ENCODE results near the gene MAST1. TPM values are rescaled to one million over a fixed set of nuclear protein-coding genes. Genes with fewer than 3 reads are reported as not detected.

The MAST1 gene
- polyA plus RNA-seq (2013, experiment 1 of 2) = 11.9 TPM
- polyA plus RNA-seq (2013, experiment 2 of 2) = 10.5 TPM

DNA sequence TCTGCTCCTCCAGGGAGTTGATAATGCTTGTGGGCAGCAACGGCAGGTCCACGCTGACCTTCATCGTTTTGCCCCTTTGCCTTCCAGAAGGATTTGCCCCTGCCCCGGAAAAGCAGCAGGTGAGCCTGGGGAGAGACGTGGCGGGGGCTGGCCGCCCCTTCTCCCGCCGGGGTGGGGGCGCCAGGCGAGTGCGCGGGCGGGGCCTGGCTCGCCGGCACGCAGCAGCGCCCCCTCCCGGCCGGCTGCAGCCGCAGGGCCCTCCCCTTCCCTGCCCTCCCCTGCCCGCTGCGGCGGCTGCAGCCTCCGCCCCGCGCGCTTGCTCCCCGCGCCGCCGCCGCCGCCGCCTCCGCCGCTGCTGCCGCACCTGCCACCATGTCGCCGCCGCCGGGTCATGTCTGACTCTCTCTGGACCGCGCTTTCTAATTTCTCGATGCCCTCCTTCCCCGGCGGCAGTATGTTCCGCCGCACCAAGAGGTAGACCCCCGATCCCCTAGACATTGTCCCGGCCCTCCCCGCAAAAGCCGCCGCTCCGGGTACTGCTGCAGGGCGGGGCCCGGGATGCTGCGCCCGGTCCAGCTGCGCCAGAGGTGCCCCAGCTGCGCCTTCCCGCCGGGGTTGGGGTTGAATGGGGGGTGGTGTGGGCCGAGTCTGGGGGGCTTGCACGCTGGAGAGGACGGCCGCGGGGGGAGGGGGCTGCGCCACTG lies at the start of gene MAST1:
Gene MAST1, plus strand, starts transcription at position 334 of the 704 bp plus-strand sequence. Its CDS starts 58 bp downstream, at position 392.
- no peaks in the 10 kb centered on the region for H3K9me3 ChIP-seq (ENCODE audit: control insufficient read depth, low read length)
- WGBS, 2 experiments (ENCODE audit: insufficient coverage in 2 of 2) = 0 to 1% methylated on average over 38 to 39 of the region's 69 CpGs
- no peaks in the 10 kb centered on the region for H3K36me3 ChIP-seq (ENCODE audit: control insufficient read depth, insufficient read depth, low read length)
- H3K4me3 ChIP-seq (ENCODE audit: extremely low read depth, insufficient read depth, low read length, poor library complexity, severe bottlenecking) = peak within 1 kb of the TSS; percentile 57
- H3K27ac ChIP-seq (ENCODE audit: low read depth, low read length, severe bottlenecking) = peak within 1 kb of the TSS; percentile 10
- H3K4me1 ChIP-seq (ENCODE audit: control insufficient read depth, insufficient read depth, low read length, poor library complexity, severe bottlenecking) = no peaks in the 10 kb centered on the region

DNA sequence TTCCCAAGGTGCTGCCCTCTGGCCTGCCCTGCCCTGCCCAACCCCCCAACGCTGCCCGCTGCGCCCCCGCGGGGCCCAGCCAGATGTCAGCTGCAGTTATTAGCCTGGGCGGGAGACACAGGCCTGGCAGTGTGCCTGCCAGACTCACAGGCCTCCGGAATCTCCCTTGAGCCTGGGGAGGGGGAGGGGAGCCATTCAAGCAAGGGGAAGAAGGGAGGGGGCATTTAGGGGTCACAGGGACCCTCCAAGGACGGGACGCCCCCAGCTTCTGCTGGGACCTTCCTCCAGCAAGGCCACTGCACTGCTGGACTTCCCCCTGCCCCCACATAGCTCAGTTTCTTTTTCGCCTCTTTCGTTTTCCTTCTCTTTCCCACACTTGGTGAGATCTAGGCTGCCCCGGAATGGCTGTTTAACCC lies 49.6 kb upstream of the MAST1 start:
- no peaks in the 10 kb centered on the region for H3K9me3 ChIP-seq (ENCODE audit: control insufficient read depth, low read length)
- peaks cover 46% of the 10 kb centered on the region for H3K4me1 ChIP-seq (ENCODE audit: control insufficient read depth, insufficient read depth, low read length, poor library complexity, severe bottlenecking)
- peak overlapping the region; percentile 78 for H3K4me3 ChIP-seq (ENCODE audit: extremely low read depth, insufficient read depth, low read length, poor library complexity, severe bottlenecking)
- H3K36me3 ChIP-seq (ENCODE audit: control insufficient read depth, insufficient read depth, low read length) = no peaks in the 10 kb centered on the region
- peak overlapping the region; percentile 84 for H3K27ac ChIP-seq (ENCODE audit: low read depth, low read length, severe bottlenecking)
- WGBS, 2 experiments (ENCODE audit: insufficient coverage in 2 of 2) = 10 to 17% methylated on average over 4 to 10 of the region's 12 CpGs

DNA sequence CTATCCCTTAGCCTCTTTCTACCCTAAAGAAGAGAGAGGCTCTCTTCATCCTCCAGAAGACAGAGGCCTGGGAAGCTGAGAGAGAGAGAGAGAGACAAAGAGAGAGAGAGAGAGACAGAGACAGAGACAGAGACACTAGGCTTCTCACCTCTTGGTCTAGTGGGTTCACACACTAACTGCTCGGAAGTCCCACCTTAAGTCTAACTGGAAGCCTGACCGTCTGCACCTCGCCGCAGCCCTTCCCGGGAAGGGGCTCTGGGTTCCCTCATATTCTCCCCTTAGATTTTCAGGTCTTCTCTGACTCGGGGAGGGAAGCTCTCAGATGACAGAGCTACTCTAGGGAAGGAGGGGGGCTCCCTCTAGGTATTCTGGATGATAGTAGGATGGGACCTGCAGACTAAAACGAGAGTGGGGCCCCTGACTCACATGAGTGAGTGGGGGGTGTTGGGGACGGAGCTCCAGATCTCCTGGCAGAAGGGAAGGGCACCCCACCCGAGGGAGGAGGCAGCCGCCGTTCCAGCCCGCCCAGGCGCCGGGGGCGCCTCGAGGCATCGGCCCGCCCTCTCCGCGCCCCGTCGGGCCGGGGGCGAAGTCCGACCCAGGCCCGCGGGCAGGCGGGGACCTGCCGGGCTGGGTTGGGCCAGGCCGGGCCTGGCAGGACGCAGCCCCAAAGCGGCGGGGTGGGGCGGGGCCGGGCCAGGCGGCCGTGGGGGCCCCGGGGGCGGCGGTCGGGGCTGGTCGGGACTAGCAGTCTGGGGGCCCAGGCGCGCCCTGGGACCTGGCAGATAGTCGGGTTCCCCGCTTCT lies 49.0 kb upstream of the MAST1 start:
- no peaks in the 10 kb centered on the region for H3K9me3 ChIP-seq (ENCODE audit: control insufficient read depth, low read length)
- H3K4me3 ChIP-seq (ENCODE audit: extremely low read depth, insufficient read depth, low read length, poor library complexity, severe bottlenecking) = peak overlapping the region; percentile 78
- H3K4me1 ChIP-seq (ENCODE audit: control insufficient read depth, insufficient read depth, low read length, poor library complexity, severe bottlenecking) = peaks cover 40% of the 10 kb centered on the region
- 4 to 8% methylated on average over 21 to 29 of the region's 46 CpGs for WGBS, 2 experiments (ENCODE audit: insufficient coverage in 2 of 2)
- H3K27ac ChIP-seq (ENCODE audit: low read depth, low read length, severe bottlenecking) = peak overlapping the region; percentile 84
- no peaks in the 10 kb centered on the region for H3K36me3 ChIP-seq (ENCODE audit: control insufficient read depth, insufficient read depth, low read length)

DNA sequence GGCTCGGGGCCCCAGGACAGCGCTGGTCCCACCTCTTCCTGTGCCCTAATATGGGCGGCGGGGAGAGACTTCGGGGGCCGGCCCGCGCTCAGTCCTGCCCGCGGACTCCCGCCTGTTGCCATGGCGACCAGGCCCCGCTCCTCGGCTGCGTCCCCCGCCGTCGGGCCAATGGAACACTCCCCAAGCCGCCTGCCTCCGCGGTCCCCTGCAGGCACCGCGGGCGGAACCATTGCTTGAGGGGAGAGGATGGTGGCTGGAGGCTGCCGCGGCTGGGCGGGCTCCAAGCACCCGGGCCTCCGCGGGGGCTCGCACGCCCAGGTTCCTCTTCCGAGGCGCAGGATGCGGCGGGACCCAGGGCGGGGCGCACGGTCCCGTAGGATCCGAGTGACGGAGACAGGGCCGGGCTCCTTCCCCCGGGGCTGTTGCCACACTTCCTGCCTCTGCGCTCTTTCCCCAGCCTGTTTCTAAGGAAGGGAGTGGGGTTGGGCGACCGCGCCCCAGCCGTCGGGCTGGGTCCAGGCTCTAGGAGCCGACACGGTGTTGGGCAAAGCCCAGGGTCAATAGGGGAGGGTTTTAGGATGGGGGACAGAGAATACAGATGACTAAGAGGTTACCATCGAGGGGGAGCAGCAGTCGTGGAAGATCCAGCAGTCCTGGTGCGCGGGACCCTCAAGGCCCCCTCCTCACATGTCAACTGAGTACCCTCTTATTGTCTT lies 48.3 kb upstream of the MAST1 start:
- 1% methylated on average over 46 to 49 of the region's 56 CpGs for WGBS, 2 experiments (ENCODE audit: insufficient coverage in 2 of 2)
- H3K9me3 ChIP-seq (ENCODE audit: control insufficient read depth, low read length) = no peaks in the 10 kb centered on the region
- H3K36me3 ChIP-seq (ENCODE audit: control insufficient read depth, insufficient read depth, low read length) = no peaks in the 10 kb centered on the region
- peak overlapping the region; percentile 78 for H3K4me3 ChIP-seq (ENCODE audit: extremely low read depth, insufficient read depth, low read length, poor library complexity, severe bottlenecking)
- peak overlapping the region; percentile 84 for H3K27ac ChIP-seq (ENCODE audit: low read depth, low read length, severe bottlenecking)
- H3K4me1 ChIP-seq (ENCODE audit: control insufficient read depth, insufficient read depth, low read length, poor library complexity, severe bottlenecking) = peaks cover 35% of the 10 kb centered on the region

DNA sequence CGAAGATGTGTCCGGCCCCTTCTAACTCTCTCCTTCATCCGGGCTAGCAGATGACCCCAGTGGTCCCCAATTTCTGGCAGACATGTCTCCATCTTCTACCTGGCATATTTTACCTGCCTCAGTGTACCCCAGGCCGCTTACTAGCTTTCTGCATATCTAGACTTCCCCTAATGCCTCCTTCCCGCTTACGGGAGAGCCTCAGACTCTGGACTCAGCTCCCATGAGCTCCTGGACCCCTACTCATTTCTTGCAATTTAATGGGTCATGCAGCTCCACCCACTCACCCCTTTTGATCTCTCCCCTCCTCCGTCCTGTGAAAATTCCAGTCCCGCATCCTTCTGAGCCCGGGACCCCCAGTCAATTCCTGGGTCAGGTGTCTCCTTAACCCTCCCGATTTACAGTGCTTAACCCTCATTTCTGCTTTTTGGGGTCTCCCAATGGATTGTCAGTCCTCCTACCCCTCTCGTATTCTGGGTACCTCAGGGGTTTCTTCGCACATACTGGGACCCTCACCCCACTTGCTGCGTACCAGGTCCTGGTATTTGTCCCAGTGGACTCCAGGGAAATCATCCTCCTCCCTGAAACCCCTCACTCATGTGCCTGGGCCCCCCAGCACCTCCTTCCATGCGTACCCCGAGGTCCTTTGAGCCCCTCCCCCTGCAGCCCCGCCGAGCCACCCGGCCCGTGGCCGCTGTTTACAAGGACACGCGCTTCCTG lies 47.5 kb upstream of the MAST1 start:
- no peaks in the 10 kb centered on the region for H3K36me3 ChIP-seq (ENCODE audit: control insufficient read depth, insufficient read depth, low read length)
- peaks cover 30% of the 10 kb centered on the region for H3K4me1 ChIP-seq (ENCODE audit: control insufficient read depth, insufficient read depth, low read length, poor library complexity, severe bottlenecking)
- 6 to 9% methylated on average over 16 to 20 of the region's 22 CpGs for WGBS, 2 experiments (ENCODE audit: insufficient coverage in 2 of 2)
- H3K4me3 ChIP-seq (ENCODE audit: extremely low read depth, insufficient read depth, low read length, poor library complexity, severe bottlenecking) = peak overlapping the region; percentile 78
- H3K9me3 ChIP-seq (ENCODE audit: control insufficient read depth, low read length) = no peaks in the 10 kb centered on the region
- H3K27ac ChIP-seq (ENCODE audit: low read depth, low read length, severe bottlenecking) = peak overlapping the region; percentile 84

DNA sequence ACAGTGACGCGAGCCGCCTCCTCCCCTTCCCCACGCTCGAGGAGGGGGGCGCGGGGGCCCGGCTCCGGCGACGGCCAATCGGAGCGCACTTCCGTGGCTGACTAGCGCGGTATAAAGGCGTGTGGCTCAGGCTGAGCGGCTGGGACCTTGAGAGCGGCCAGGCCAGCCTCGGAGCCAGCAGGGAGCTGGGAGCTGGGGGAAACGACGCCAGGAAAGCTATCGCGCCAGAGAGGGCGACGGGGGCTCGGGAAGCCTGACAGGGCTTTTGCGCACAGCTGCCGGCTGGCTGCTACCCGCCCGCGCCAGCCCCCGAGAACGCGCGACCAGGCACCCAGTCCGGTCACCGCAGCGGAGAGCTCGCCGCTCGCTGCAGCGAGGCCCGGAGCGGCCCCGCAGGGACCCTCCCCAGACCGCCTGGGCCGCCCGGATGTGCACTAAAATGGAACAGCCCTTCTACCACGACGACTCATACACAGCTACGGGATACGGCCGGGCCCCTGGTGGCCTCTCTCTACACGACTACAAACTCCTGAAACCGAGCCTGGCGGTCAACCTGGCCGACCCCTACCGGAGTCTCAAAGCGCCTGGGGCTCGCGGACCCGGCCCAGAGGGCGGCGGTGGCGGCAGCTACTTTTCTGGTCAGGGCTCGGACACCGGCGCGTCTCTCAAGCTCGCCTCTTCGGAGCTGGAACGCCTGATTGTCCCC lies 46.8 kb upstream of the MAST1 start, which contains the start of gene JUNB:
Gene JUNB, plus strand, starts transcription at position 142 of the 706 bp plus-strand sequence. Its CDS starts 286 bp downstream, at position 428.
- Histone ChIP-seq H3K4me1 (ENCODE audit: control insufficient read depth, insufficient read depth, low read length, poor library complexity, severe bottlenecking) (peaks cover 29% of the 10 kb centered on the region), H3K9me3 (ENCODE audit: control insufficient read depth, low read length) (no peaks in the 10 kb centered on the region), H3K36me3 (ENCODE audit: control insufficient read depth, insufficient read depth, low read length) (no peaks in the 10 kb centered on the region), H3K4me3 (ENCODE audit: extremely low read depth, insufficient read depth, low read length, poor library complexity, severe bottlenecking) (peak within 1 kb of the TSS; percentile 78), H3K27ac (ENCODE audit: low read depth, low read length, severe bottlenecking) (peak within 1 kb of the TSS; percentile 84)
- WGBS, 2 experiments (ENCODE audit: insufficient coverage in 2 of 2) = 0% methylated on average over 44 to 69 of the region's 73 CpGs

DNA sequence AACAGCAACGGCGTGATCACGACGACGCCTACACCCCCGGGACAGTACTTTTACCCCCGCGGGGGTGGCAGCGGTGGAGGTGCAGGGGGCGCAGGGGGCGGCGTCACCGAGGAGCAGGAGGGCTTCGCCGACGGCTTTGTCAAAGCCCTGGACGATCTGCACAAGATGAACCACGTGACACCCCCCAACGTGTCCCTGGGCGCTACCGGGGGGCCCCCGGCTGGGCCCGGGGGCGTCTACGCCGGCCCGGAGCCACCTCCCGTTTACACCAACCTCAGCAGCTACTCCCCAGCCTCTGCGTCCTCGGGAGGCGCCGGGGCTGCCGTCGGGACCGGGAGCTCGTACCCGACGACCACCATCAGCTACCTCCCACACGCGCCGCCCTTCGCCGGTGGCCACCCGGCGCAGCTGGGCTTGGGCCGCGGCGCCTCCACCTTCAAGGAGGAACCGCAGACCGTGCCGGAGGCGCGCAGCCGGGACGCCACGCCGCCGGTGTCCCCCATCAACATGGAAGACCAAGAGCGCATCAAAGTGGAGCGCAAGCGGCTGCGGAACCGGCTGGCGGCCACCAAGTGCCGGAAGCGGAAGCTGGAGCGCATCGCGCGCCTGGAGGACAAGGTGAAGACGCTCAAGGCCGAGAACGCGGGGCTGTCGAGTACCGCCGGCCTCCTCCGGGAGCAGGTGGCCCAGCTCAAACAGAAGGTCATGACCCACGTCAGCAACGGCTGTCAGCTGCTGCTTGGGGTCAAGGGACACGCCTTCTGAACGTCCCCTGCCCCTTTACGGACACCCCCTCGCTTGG lies 46.1 kb upstream of the MAST1 start:
- Histone ChIP-seq H3K36me3 (ENCODE audit: control insufficient read depth, insufficient read depth, low read length) (no peaks in the 10 kb centered on the region), H3K4me3 (ENCODE audit: extremely low read depth, insufficient read depth, low read length, poor library complexity, severe bottlenecking) (peak overlapping the region; percentile 78), H3K4me1 (ENCODE audit: control insufficient read depth, insufficient read depth, low read length, poor library complexity, severe bottlenecking) (peaks cover 25% of the 10 kb centered on the region), H3K27ac (ENCODE audit: low read depth, low read length, severe bottlenecking) (peak overlapping the region; percentile 84), H3K9me3 (ENCODE audit: control insufficient read depth, low read length) (no peaks in the 10 kb centered on the region)
- WGBS, 2 experiments (ENCODE audit: insufficient coverage in 2 of 2) = 0 to 1% methylated on average over 69 to 79 of the region's 84 CpGs

DNA sequence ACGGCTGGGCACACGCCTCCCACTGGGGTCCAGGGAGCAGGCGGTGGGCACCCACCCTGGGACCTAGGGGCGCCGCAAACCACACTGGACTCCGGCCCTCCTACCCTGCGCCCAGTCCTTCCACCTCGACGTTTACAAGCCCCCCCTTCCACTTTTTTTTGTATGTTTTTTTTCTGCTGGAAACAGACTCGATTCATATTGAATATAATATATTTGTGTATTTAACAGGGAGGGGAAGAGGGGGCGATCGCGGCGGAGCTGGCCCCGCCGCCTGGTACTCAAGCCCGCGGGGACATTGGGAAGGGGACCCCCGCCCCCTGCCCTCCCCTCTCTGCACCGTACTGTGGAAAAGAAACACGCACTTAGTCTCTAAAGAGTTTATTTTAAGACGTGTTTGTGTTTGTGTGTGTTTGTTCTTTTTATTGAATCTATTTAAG lies 45.4 kb upstream of the MAST1 start:
- Histone ChIP-seq H3K36me3 (ENCODE audit: control insufficient read depth, insufficient read depth, low read length) (peaks cover 4% of the 10 kb centered on the region), H3K4me1 (ENCODE audit: control insufficient read depth, insufficient read depth, low read length, poor library complexity, severe bottlenecking) (peaks cover 25% of the 10 kb centered on the region), H3K4me3 (ENCODE audit: extremely low read depth, insufficient read depth, low read length, poor library complexity, severe bottlenecking) (peak overlapping the region; percentile 78), H3K27ac (ENCODE audit: low read depth, low read length, severe bottlenecking) (peak overlapping the region; percentile 84), H3K9me3 (ENCODE audit: control insufficient read depth, low read length) (no peaks in the 10 kb centered on the region)
- 0 to 5% methylated on average over 5 to 16 of the region's 22 CpGs for WGBS, 2 experiments (ENCODE audit: insufficient coverage in 2 of 2)

All from mesodermal cell (in vitro differentiated cells).